OCI-LY1 (cell line): ENCODE results near the gene GRIK2.

Experiments used
- H2AFZ ChIP-seq: fragments of 200-600 bp; sonication (generic), shearing (Covaris generic); 2 replicates; pipeline ENCODE4 v1.6.0; 2014; ENCODE audit warnings: antibody characterized with exemption, mild to moderate bottlenecking, low read length
- H3F3A ChIP-seq: fragments of 200-600 bp; sonication (generic), shearing (Covaris generic); 2 replicates; pipeline ENCODE4 v1.6.0; 2014; ENCODE audit warnings: mild to moderate bottlenecking, antibody characterized with exemption, low read length, moderate library complexity; ENCODE audit not compliant: insufficient read depth
- H3K27ac ChIP-seq: fragments of 200-600 bp; sonication (generic); 2 replicates; pipeline ENCODE4 v1.5.1; 2014; ENCODE audit warnings: low read length, mixed run types, mild to moderate bottlenecking, low read depth; ENCODE audit not compliant: poor library complexity, severe bottlenecking
- H3K27me3 ChIP-seq: fragments of 200-600 bp; sonication (generic); 2 replicates; pipeline ENCODE4 v1.6.0; 2014; ENCODE audit warnings: antibody characterized with exemption, mild to moderate bottlenecking, low read length, moderate library complexity; ENCODE audit not compliant: insufficient read depth
- H3K36me3 ChIP-seq: fragments of 200-600 bp; sonication (generic); 2 replicates; pipeline ENCODE4 v1.6.1; 2014; ENCODE audit warnings: mild to moderate bottlenecking, antibody characterized with exemption, low read length, moderate library complexity, mixed read lengths; ENCODE audit not compliant: insufficient read depth
- H3K4me1 ChIP-seq: fragments of 200-600 bp; sonication (generic); 2 replicates; pipeline ENCODE4 v1.5.1; 2014; ENCODE audit warnings: mild to moderate bottlenecking, low read length, moderate library complexity; ENCODE audit not compliant: insufficient read depth, severe bottlenecking
- H3K4me2 ChIP-seq: fragments of 200-600 bp; sonication (generic), shearing (Covaris generic); 2 replicates; pipeline ENCODE4 v1.6.1; 2014; ENCODE audit warnings: low read length
- H3K4me3 ChIP-seq: fragments of 200-600 bp; sonication (generic); 2 replicates; pipeline ENCODE4 v1.5.1; 2014; ENCODE audit warnings: low read length, low read depth, mild to moderate bottlenecking, mixed read lengths; ENCODE audit not compliant: poor library complexity, severe bottlenecking
- H3K79me2 ChIP-seq: fragments of 200-600 bp; shearing (Covaris generic); 2 replicates; pipeline ENCODE4 v1.6.1; 2016; ENCODE audit warnings: mixed run types, low read length, mixed read lengths; ENCODE audit not compliant: insufficient read depth
- H3K9ac ChIP-seq: fragments of 200-600 bp; sonication (generic), shearing (Covaris generic); 2 replicates; pipeline ENCODE4 v1.6.1; 2014; ENCODE audit warnings: mild to moderate bottlenecking, low read length, mixed read lengths
- H3K9me2 ChIP-seq: fragments of 200-600 bp; sonication (generic), shearing (Covaris generic); 2 replicates; pipeline ENCODE4 v1.6.1; 2014; ENCODE audit warnings: low read depth, mild to moderate bottlenecking, low read length, mixed read lengths
- H3K9me3 ChIP-seq: fragments of 200-600 bp; shearing (Covaris generic); 2 replicates; pipeline ENCODE4 v1.6.1; 2014; ENCODE audit warnings: low read length, mixed read lengths
- H4K20me1 ChIP-seq: fragments of 200-600 bp; sonication (generic), shearing (Covaris generic); 2 replicates; pipeline ENCODE4 v1.6.0; 2016; ENCODE audit warnings: mild to moderate bottlenecking, low read length; ENCODE audit not compliant: insufficient read depth
- CTCF ChIP-seq: fragments of 200-600 bp; sonication (generic), shearing (Covaris generic); IDR thresholded peaks from 2 replicates; pipeline ENCODE4 v1.5.1; 2017; ENCODE audit warnings: mild to moderate bottlenecking, antibody characterized with exemption, low read length, moderate library complexity, mixed read lengths
- EZH2 ChIP-seq: fragments of 200-600 bp; sonication (generic), shearing (Covaris generic); IDR thresholded peaks from 2 replicates; pipeline ENCODE4 v1.8.0; 2017; ENCODE audit warnings: borderline replicate concordance, mixed run types, mild to moderate bottlenecking, antibody characterized with exemption, low read length, moderate library complexity, mixed read lengths

GRIK2 gene

GRCh38 chr6:101578306-101578705 lies 184.8 kb downstream of the GRIK2 start:
- H3K27ac ChIP-seq = no peak overlapping the region
- H3K4me1 ChIP-seq = no peaks in the 10 kb centered on the region
- no peaks in the 10 kb centered on the region for H3K36me3 ChIP-seq
- no peaks in the 10 kb centered on the region for H3K27me3 ChIP-seq
- no peak overlapping the region for H3K4me3 ChIP-seq
- TF ChIP-seq CTCF (no peak), EZH2 (no peak)
- H3K9ac ChIP-seq = no peak overlapping the region
- no peaks in the 10 kb centered on the region for H3K79me2 ChIP-seq
- no peaks in the 10 kb centered on the region for H3K9me2 ChIP-seq
- no peak overlapping the region for H3K4me2 ChIP-seq
- no peaks in the 10 kb centered on the region for H4K20me1 ChIP-seq
- no peaks in the 10 kb centered on the region for H3K9me3 ChIP-seq
- no peaks in the 10 kb centered on the region for H3F3A ChIP-seq
- no peak overlapping the region for H2AFZ ChIP-seq

GRCh38 chr6:101582792-101583191 lies 189.3 kb downstream of the GRIK2 start:
- Histone ChIP-seq H3F3A (no peaks in the 10 kb centered on the region), H3K4me2 (no peak overlapping the region), H3K27me3 (no peaks in the 10 kb centered on the region), H2AFZ (no peak overlapping the region), H3K9ac (no peak overlapping the region), H3K9me3 (no peaks in the 10 kb centered on the region), H3K9me2 (no peaks in the 10 kb centered on the region), H4K20me1 (no peaks in the 10 kb centered on the region), H3K4me3 (no peak overlapping the region), H3K36me3 (no peaks in the 10 kb centered on the region), H3K79me2 (no peaks in the 10 kb centered on the region), H3K4me1 (no peaks in the 10 kb centered on the region), H3K27ac (no peak overlapping the region)
- TF ChIP-seq CTCF (no peak), EZH2 (no peak)

GRCh38 chr6:101585501-101585900 lies 192.0 kb downstream of the GRIK2 start:
- H2AFZ ChIP-seq = no peak overlapping the region
- H3K27me3 ChIP-seq = no peaks in the 10 kb centered on the region
- no peaks in the 10 kb centered on the region for H3K4me1 ChIP-seq
- H4K20me1 ChIP-seq = no peaks in the 10 kb centered on the region
- H3K9me3 ChIP-seq = no peaks in the 10 kb centered on the region
- no peak overlapping the region for H3K4me2 ChIP-seq
- no peak overlapping the region for H3K27ac ChIP-seq
- H3F3A ChIP-seq = no peaks in the 10 kb centered on the region
- no peaks in the 10 kb centered on the region for H3K79me2 ChIP-seq
- no peak overlapping the region for H3K4me3 ChIP-seq
- no peak for TF ChIP-seq EZH2
- TF ChIP-seq CTCF = no peak
- H3K36me3 ChIP-seq = no peaks in the 10 kb centered on the region
- H3K9me2 ChIP-seq = no peaks in the 10 kb centered on the region
- H3K9ac ChIP-seq = no peak overlapping the region
